Fibroblast of lung (primary cell): ENCODE results near the gene ATG4B. TPM values are rescaled to one million over a fixed set of nuclear protein-coding genes. Genes with fewer than 3 reads are reported as not detected.

ENCODE experiments used
- DNase-seq, 2 donors: peaks; one replicate each; pipeline versions ENCODE4 v3.0.0 to v3.0.0-alpha.2; 2010; ENCODE audit warnings: low read depth in 2 of 2
- H2AFZ ChIP-seq: 2 replicates; pipeline ENCODE4 v1.5.1; 2012; ENCODE audit warnings: low read length, control low read depth, inconsistent platforms
- H3K27ac ChIP-seq: 2 replicates; pipeline ENCODE4 v1.5.1; 2011; ENCODE audit warnings: low read length, control low read depth; ENCODE audit not compliant: insufficient read depth
- H3K27me3 ChIP-seq: 2 replicates; pipeline ENCODE4 v1.5.1; 2011; ENCODE audit warnings: mild to moderate bottlenecking, low read length; ENCODE audit not compliant: control insufficient read depth, insufficient read depth
- H3K36me3 ChIP-seq: 2 replicates; pipeline ENCODE4 v1.5.1; 2011; ENCODE audit warnings: low read length; ENCODE audit not compliant: control insufficient read depth, insufficient read depth
- H3K4me1 ChIP-seq: 2 replicates; pipeline ENCODE4 v1.5.1; 2011; ENCODE audit warnings: low read length; ENCODE audit not compliant: control insufficient read depth, insufficient read depth; ENCODE audit errors: extremely low read depth
- H3K4me2 ChIP-seq: 2 replicates; pipeline ENCODE4 v1.5.1; 2011; ENCODE audit warnings: low read length, control low read depth; ENCODE audit not compliant: insufficient read depth; ENCODE audit errors: extremely low read depth
- H3K4me3 ChIP-seq, 4 experiments: fragments of 200-600 bp in 1 of 4; sonication (generic) in 1 of 4; replicated peaks in 1 of 4; 2 replicates each; pipeline ENCODE4 v1.5.1; 2011 to 2016; ENCODE audit warnings: low read length in 4 of 4, low read depth in 3 of 4, mild to moderate bottlenecking in 3 of 4, control low read depth in 2 of 4, inconsistent platforms in 1 of 4, mixed read lengths in 1 of 4; ENCODE audit not compliant: insufficient read depth in 1 of 4; ENCODE audit errors: control extremely low read depth in 1 of 4
- H3K79me2 ChIP-seq: 2 replicates; pipeline ENCODE4 v1.5.1; 2012; ENCODE audit warnings: mild to moderate bottlenecking, low read length, inconsistent platforms; ENCODE audit not compliant: control insufficient read depth, insufficient read depth
- H3K9ac ChIP-seq: 2 replicates; pipeline ENCODE4 v1.5.1; 2011; ENCODE audit warnings: mild to moderate bottlenecking, low read length, control low read depth; ENCODE audit not compliant: insufficient read depth
- H3K9me3 ChIP-seq: 2 replicates; pipeline ENCODE4 v1.5.1; 2012; ENCODE audit warnings: low read depth, low read length; ENCODE audit not compliant: control insufficient read depth, insufficient read depth
- H4K20me1 ChIP-seq: 2 replicates; pipeline ENCODE4 v1.5.1; 2011; ENCODE audit warnings: low read length; ENCODE audit not compliant: control insufficient read depth, insufficient read depth; ENCODE audit errors: extremely low read depth
- CTCF ChIP-seq, 2 donors: IDR thresholded peaks in 1 of 2; conservative IDR thresholded peaks in 1 of 2; 1 replicate in 1 of 2; 2 replicates in 1 of 2; pipeline ENCODE4 v1.5.1; 2011 to 2012; ENCODE audit warnings: low read length in 2 of 2, control low read depth in 1 of 2, inconsistent platforms in 1 of 2, low read depth in 1 of 2, mild to moderate bottlenecking in 1 of 2
- EZH2 ChIP-seq: IDR thresholded peaks from 2 replicates; pipeline ENCODE4 v1.5.1; 2012; ENCODE audit warnings: low read length, control low read depth, mild to moderate bottlenecking; ENCODE audit errors: missing control alignments
- polyA plus RNA-seq, 2 donors: library from polyadenylated mRNA; depleted of rRNA in 1 of 2; stranded (reverse) in 1 of 2; unstranded in 1 of 2; fragments of >200 nt; gene quantifications; 2 replicates each; pipeline ENCODE4 v1.2.1, GENCODE V29; 2011 to 2012; ENCODE audit warnings: missing spikeins in 1 of 2
- total RNA-seq: library from RNA; depleted of rRNA; stranded (reverse); fragments of >200 nt; gene quantifications from 2 replicates; pipeline ENCODE4 v1.2.1, GENCODE V29; 2014

Gene ATG4B
- total and polyA plus RNA-seq, 2 donors (not counting 1 experiment from before 2014, with no cell fraction given): 45.1 to 76.2 TPM

GRCh38 chr2:241612156-241613016, 25.1 kb upstream of the ATG4B start:
- Histone ChIP-seq H3K4me3 (no peak overlapping the region), H3K79me2 (peaks cover 20% of the 10 kb centered on the region), H4K20me1 (peaks cover 4% of the 10 kb centered on the region), H3K9me3 (no peaks in the 10 kb centered on the region), H3K9ac (no peak overlapping the region), H3K27me3 (no peaks in the 10 kb centered on the region), H3K4me2 (peak overlapping the region; percentile 40), H3K27ac (no peak overlapping the region), H2AFZ (no peak overlapping the region), H3K4me1 (peaks cover 5% of the 10 kb centered on the region), H3K36me3 (no peaks in the 10 kb centered on the region)
- peak in 1 of 2 donors; percentile 56 for DNase-seq
- no peak for TF ChIP-seq EZH2
- TF ChIP-seq CTCF (conservative IDR thresholded peaks at IDR 0.05 in 1 of 2, IDR thresholded peaks at IDR 0.05 in 1 of 2; ENCODE audit: low read depth in 1 of 2, low read length in 2 of 2): no peak

- Histone ChIP-seq H3K4me1 (peaks cover 7% of the 10 kb centered on the region), H3K4me3 (no peak overlapping the region), H3K36me3 (no peaks in the 10 kb centered on the region), H3K4me2 (peak overlapping the region; percentile 33), H3K27me3 (no peaks in the 10 kb centered on the region), H3K9me3 (no peaks in the 10 kb centered on the region), H3K9ac (no peak overlapping the region), H4K20me1 (peaks cover 4% of the 10 kb centered on the region), H3K27ac (no peak overlapping the region), H2AFZ (no peak overlapping the region), H3K79me2 (peaks cover 27% of the 10 kb centered on the region)
- peak; percentile 36 to 65 for DNase-seq
- TF ChIP-seq EZH2: no peak
- no peak for TF ChIP-seq CTCF (conservative IDR thresholded peaks at IDR 0.05 in 1 of 2, IDR thresholded peaks at IDR 0.05 in 1 of 2; ENCODE audit: low read depth in 1 of 2, low read length in 2 of 2)
Measured at GRCh38 chr2:241613017-241613780, 24.3 kb upstream of the ATG4B start.

GRCh38 chr2:241615041-241615440, 22.5 kb upstream of the ATG4B start:
- Histone ChIP-seq H2AFZ (no peak overlapping the region), H3K9ac (no peak overlapping the region), H3K27me3 (no peaks in the 10 kb centered on the region), H3K4me2 (no peak overlapping the region), H3K36me3 (peaks cover 2% of the 10 kb centered on the region), H3K27ac (no peak overlapping the region), H3K4me1 (peaks cover 7% of the 10 kb centered on the region), H3K9me3 (no peaks in the 10 kb centered on the region), H3K4me3 (no peak overlapping the region), H4K20me1 (peaks cover 4% of the 10 kb centered on the region), H3K79me2 (peaks cover 32% of the 10 kb centered on the region)
- no peak for TF ChIP-seq EZH2
- no peak for TF ChIP-seq CTCF (conservative IDR thresholded peaks at IDR 0.05 in 1 of 2, IDR thresholded peaks at IDR 0.05 in 1 of 2; ENCODE audit: low read depth in 1 of 2, low read length in 2 of 2)
- DNase-seq: no peak
